Stimulated activated CD8-positive, alpha-beta memory T cell treated with anti-CD3 and anti-CD28 coated beads, Interleukin-12 subunit alpha, Interleukin-12 subunit beta, amount 100 ng/mL, for 24 hours (primary cell): ENCODE results near the gene THEM4.

ENCODE experiments used
- DNase-seq: peaks from one replicate; pipeline ENCODE4 v3.0.0-alpha.2; 2020; ENCODE audit errors: extremely low read depth

Gene THEM4

DNA sequence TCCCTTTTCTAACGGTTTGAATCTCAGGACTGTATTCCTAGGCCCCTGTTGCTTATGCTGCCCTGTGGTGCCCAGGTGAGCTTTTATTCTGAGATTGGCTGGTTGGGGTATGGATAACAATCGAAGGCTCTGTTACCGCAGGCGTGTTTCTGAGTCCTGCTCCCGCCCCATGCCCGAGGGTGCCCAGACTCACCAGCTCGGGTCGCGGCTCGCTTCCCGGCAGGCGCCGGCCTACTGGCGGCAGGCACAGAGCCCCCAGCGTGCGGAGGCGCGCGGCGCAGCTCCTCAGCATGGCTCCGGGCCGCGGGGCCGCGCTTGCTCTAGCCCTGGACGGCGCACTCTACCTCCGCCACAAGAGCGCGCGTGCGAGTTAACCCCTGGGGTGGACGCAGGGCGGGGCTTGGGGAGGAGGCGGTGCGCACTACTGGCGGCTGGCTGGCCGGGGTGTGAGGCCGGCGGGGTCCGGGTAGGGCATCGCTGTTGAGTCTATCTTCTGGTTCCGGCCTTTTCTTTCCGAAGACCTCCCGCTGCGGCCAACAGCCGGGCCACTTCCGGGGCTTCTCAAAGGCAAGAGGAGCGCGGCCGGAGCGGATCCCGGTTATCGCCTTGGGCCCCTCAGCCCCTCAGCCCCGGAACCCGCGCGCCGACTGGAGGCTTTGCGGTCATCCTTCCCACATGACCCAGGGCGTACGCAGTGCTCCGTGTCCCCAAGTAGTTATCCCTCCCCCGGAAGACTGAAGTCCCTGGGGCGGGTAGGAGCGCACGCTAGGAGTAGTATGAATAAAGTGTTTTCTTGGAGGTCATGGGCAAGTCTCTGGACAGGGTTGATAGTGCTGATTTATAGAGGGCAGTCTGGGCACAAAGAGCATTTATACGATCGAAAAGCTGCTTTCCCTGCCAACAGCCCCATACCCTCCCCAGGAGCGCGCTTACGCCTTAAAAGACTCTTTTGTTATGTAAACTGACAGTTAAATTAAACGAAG lies at the start of gene THEM4:
Gene THEM4, minus strand, starts transcription at position 345 of the 983 bp plus-strand sequence. Its CDS starts 53 bp downstream, at position 292.
- DNase-seq = peak; percentile 97

DNA sequence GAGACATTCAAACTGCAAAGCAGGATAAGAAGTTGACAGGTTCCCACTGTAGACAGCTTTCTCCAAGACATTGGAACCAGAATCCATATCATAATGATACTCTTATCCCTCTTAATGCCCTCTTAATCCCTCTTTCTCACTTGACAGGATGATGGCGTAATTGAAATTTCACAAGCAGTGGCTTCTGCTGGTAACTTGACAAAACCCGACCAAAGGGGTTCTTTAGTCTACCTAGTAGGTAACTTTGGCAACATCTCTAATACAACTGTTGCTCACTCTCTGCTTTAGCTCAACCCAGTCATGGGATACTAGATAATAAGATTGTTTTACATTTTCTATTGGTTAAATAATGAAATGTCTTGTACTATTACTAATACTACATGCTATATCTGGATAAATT lies 49.6 kb upstream of the THEM4 start:
- no peak for DNase-seq

DNA sequence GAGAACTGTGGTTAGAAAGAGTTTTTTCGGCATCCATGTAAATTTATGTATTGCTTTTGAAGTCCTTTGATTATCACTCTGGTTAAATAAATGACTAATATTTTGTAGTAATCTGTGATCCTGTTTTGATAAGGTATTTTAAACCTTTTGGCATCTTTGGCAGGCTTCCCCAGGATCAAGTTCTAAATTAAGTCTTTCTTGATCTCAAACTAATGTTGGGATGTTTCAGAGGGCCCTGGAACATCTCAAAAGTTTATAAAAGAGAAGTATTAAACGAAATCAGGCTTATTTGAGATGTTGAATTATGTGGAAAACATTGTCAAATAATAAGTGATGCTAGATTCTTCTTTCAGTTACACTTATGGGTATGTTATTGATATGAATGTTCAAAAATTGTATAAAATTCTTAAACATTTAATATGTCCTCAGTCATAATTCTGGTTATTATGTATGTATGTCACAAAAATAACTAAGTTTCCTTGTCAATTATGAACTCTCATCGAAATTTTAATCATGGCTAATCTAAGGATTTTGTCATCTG lies 47.7 kb upstream of the THEM4 start:
- DNase-seq = no peak

DNA sequence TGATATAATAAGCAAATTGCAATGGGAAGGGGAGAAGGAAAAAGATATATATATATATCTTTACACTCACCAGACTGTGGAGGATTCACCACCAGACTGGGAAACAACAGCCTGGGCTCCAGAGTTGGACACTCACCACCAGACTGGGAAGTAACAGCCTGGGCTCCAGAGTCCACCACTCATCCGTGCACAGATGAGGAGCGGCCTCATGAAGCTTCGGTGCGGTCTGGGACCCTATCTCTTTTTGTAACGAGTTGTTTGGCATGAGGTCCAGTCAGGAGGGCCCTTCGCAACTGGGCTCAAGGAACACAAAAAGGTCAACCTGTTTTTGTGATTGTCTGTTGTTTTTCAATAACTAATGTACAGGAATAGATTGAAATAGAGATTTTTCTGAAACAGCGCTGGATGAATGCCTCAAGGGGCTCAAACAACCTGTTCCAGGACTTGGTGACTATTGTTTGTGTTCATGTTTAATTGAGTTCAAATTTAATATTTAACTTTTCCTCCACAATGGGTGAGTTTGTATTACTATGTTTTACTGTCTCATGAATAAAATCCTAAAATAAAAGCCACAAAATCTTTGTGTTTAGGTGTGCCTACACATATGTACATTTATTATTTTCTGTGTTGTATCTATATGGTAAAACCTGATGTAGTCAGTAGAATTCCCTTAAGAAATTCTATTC lies 44.2 kb upstream of the THEM4 start:
- DNase-seq = no peak

DNA sequence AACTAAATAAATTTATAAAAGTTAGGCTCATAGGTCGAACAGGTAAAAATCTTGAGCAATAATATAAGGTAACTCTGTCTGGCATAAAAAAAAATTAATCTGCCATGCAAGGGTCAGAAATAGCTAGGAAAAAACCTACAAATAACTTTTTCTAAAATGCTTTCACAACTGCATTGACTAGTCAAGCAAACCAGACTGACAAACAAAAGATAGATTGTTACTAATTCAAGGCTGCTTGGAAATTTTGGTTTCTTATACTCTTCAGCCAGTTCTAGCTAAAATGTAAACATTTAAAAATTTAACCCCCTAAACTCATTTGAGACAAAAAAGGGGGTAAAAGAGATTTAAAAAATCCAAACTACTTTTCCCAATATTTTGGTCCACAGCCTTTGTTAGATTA lies 43.5 kb upstream of the THEM4 start:
- no peak for DNase-seq

DNA sequence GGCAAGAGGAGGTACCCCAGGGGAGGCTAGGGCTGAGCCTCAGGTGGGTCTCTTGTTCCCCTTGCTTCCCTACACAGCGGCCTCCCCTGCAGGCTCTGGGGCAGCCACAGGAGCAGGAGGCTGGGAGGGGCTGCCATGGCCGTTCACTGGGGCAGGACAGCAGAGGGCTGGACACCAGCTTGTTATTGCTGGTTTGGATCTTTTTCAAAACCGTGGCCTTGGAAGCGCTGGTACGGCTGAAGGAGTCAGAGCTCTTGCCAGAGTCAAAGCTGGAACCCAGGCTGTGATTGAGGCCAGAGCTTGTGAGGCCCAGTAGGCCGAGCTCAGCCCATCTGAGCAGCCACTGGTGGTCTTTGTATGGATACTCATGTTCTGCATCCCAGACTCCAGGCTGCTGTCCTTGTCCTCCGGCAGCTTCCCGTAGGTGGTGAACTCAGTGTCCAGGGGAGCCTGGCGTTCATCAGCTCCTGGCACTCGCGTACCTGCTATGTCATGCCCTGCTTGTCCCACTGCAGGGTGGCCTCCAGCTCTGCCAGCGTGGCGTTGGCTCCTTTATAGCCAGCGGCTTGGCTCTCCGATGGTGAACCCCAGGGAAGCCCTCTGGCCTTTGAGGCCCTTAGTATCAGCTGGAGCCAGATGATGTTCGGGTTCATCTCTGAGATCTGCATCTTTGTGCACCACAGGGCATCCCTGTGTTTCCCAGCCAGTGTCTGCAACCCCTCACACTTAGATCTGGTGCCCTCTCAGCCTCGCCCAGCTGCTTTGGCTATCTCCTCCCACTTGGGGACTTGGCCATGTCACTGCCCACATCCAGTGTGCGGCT lies 40.3 kb upstream of the THEM4 start:
- no peak for DNase-seq

DNA sequence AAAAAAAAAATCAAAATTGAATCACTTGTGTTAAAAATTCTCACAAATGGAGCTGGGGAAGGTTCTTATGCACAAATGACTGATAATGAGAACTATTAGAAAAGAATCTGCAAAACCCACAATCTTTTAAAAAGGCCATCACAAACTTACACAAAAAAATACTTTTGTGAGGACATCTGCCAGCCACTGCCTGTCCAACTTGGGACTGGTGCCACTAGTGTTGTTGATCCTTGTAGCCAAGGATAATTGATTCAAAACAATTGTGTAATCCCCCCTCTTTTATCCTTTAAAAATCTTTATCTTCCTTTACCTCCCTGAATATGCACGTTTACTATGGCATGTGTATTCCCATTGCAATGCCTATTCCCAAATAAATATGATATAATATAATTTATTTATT lies 39.2 kb upstream of the THEM4 start:
- DNase-seq = no peak

DNA sequence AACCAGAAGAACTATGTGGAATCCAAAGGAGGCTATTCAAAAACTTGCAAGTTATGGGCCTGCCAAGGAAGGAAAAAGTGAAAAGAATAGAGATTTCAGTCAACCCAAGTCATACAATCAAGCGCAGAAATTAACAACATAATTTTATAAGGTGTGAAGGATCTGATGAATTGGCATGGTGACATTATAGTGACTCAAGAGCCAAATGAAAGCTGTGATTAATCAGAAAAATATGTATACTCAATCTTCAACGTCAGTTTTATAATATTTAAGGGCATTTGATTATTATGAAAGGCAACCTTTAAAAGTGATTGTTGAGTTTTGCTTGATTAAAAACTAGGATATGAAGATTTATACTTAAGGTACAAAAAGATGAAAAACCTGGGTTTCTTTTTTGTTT lies 37.8 kb upstream of the THEM4 start:
- no peak for DNase-seq

DNA sequence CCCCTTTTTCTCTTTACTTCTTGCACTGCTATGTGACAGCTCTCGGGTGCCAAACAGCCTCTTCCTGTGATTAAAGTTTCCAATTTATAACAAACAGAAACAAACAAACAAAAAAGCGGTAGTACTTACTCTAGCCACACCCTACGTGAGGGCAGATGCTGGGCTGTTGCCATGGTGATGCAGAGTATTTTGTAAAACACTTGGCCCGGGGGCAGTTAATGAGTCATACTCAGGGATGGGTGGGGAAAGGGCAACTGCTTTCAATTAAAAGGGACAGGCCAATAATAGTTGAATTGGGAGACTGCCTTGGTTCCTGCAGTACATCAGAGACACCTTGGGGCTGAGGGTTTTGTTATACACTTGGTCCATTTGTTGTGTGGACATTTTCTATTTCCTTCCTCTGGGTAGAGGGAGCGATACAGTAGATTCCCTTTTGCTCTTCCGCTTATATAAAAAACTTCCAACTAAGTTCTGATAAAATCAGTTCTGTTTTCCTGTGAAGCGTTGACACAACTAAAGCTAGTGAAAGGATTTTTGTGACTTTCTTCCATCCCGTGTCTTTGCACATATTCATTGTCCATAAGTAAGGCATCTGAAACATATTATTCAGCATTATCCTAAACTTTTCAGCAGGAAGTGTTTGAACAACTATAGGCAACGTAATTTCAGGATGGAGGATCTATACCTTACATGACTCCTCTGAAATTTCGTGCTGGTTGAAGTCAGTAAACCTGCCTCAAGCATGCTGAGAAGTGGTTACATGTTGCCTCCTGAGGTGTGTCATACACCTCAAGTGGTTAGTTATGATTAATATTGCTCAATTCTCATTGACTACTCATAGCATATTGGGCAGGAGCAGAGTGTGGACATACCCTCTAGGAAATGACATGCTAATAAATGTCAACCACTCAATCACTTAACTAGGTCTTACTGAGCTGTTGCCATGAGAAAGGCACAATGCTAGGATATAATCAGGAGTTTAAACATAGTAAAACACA lies 36.7 kb upstream of the THEM4 start:
- DNase-seq = peak; percentile 70

DNA sequence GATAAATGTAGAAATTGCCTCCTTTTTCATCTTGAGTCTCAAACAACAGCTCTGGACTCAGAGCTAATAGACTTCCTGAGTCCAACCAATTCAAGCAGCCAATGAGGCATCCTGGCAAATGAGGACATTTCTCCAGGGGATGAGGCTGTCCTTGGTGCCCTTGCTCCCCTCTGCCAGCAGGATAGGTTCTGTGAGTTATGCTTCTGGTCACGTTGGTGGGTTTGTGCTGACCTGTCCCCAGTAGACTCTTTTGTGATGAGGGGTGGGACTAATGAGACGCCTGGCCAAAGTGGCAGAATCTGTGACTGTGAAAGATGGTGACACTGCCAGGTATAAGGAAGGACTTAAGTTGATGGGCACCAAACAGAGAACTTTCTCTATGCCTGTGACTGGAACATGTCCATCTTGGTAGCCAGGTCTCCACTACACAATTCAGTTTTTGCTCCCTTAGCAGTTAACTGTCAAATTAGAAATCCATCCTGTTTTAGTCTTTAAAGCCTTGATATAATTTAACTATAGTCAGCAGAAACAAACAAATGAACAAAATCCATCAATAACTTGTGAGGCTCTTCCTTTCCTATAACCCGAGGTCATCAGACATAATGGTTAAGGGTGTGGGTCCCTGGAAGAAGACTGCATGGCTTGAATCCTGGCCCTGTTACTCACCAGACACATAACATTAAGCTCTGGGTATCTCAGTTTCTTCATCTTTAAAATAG lies 35.7 kb upstream of the THEM4 start:
- DNase-seq = no peak

DNA sequence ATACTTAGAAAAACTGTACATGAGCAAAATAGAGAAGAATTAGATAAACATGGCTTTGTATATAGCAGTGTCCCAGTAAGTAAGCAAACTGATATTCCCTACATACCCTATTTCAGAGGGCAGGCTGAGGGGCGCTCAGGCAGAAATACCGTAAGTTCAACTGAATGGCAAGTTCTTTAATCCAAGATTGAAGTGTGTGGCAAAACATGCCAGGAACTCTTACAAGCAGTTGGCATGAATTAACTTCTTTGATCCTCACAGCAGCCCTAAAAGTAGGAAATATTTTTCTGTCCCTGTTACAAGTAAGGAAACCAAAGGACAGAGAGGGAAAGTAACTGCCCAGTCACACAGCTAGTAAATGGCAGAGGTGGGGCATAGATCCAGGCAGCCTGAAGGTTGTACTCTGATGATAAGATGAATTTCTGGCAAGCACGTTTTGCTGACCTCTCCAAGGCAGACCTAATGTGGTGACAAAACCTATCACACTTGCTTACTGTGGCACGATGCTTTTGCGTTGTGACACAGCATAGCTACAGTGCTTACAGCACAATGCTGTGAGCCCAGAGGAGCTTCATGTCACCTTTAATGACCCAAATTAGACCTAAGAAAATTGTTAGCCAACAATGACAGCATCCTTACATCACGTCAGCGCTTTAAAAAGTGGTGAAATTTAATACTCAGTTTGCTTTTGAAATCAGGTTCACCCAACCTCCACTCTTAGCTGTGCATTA lies 35.0 kb upstream of the THEM4 start:
- no peak for DNase-seq

DNA sequence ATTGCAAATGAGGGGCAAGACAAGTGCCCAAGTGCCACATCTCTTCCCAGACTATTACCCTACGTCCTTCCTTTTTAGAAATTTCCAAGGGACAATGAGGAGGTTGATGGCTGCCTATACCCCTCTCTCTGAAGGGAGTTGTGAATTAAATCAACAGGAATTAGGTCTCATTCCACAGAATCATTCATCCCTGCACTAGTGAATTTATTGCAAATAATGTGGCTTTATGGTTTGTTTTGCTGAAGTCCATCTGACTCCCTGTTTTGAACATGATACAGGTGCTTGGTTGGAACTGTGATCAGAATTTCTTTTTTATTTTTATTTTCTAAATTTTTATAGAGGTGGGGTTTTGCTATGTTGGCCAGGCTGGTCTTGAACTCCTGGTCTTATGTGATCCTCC lies 34.3 kb upstream of the THEM4 start:
- DNase-seq = no peak

DNA sequence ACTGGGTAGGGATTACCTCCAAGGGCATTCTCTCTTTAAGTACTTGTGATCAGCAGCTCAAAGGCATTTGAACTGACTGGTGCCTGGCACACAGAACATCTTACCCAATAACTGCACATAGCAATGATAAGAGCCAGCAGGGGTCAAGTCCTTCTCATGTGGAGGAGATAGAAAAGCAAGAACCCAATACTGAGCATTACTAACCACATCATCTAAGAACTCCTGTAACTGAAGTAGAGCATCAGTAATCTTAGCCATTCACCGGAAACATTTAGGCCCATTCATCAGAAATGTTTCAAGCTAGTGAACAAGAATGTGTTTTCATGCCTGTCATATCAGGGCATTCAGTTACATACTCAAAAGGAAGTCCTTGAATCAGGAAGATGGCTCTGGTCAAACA lies 33.6 kb upstream of the THEM4 start:
- DNase-seq = no peak

DNA sequence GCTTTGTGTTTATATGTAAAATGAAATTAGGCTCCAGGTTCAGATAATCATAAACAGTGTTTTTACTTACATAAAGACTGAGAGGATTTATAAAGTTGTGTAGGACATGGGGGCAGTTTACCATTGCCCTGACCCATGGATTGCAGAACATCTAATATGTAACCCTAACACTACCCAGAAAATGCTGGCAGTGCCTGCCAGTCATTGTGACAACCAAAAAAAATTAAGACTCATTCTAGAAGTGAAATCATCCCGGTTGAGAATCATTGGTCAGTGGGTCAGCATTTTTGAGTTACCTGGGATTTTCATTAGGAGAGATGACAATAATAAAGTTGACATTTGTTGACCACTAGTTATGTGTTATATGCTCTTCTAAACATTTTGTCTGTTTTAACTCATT lies 31.2 kb upstream of the THEM4 start:
- DNase-seq = no peak

DNA sequence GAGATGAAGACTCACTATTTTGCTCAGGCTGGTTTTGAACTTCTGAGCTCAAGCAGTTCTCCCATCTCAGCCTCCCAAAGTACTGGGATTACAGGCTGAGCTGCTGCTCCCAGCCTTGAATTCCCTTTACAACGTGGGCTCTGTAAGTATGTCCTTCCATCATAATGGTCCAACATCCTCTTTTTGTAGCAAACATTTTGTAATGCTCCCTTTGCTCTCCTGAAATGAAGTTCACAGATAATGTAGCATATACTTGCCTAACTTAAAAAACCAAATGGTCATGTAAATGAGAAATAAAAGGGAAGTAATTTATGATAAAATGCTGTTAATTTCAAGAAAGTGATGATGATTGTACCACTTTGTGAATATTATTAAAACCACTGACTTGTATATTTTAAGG lies 30.5 kb upstream of the THEM4 start:
- no peak for DNase-seq

DNA sequence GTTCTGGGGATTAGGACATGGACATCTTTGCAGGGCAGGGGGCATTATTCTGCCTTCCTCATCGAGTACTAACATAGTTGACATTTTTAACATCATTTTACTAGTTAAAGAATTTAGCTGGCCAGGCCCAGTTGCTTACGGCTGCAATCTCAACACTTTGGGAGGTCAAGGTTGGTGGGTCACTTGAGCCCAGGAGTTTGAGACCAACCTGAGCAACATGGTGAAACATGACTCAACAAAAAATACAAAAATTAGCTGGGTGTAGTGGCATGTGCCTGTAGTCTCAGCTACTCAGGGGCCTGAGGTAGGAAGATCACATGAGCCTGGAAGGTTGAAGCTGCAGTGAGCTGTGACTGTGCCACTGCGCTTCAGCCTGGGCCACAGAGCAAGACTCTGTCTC lies 29.8 kb upstream of the THEM4 start:
- DNase-seq = no peak

DNA sequence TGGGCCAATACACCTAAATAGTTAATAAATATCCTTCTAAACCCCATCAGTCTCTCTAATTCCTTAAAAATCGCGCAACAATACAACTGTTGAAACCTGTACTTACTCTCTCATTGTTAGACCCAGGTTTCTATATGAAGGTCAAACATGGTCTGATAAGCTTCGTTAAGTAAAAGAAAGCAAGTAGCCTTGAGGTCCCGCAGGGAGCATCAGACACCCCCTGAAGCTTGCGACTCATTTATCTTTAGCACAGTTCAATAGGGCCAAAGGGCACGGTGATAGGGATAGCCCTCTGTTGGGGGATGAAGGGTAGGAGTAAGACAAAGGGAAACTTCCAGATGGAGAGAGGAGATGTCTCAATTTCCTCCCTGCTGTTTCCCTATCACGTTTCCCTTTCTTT lies 27.3 kb upstream of the THEM4 start:
- DNase-seq = no peak

DNA sequence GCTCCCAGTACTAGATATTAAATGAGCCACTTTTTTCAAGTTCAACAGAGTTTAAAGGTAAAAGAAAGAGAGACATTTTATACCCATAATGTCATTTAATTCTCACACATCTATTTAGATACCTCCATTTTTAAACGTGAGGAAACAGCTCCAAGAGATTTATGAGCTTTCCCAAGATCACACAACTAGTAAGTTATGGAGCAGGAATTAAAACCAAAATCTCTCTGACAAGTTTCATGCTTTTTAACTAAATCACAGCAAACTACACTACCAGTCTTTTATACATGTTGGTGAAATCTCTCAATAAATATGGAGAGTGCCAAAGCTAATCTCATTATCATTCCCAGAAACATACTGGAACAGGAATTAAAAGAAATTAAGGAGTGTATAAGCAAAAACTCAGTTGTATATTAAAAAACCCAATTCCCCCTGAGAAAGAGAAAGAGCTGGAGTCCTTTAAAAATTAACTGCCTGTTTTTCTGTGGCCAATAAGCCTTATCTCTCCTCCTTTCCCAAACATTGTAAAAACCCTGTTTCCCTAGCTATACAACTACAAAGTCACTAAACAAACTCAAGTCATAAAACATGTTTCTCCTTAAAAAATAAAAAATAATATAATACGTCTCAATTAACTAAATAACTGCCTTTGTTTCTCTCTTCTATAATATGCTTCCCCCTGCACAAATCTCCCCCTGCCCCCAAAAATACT lies 26.7 kb upstream of the THEM4 start:
- DNase-seq = no peak

DNA sequence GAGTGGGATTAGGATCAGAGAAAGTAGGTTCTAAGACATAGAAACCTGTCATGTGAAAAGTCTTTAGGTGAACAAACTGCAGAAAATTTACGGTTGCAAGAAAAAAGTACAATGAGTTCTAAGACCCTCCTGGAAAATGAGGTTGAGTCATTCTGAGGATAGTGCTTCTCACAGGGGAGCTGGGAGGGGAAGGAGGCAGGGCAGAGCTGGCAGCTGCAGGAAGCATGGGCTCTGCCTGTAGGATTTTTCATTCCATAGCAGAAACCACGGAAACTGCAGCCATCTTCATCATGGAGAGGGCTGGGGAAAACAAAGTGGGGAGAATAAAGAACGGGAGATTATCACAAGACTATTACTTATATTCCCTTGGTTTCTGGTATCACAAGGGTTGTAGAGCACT lies 25.8 kb upstream of the THEM4 start:
- no peak for DNase-seq
